IPS DF 6.9 (cell line): ENCODE results near the gene SEMA3E.

Experiments
- DNase-seq: peaks from one replicate; pipeline ENCODE4 v3.0.0-alpha.2; 2013; ENCODE audit warnings: low read depth, low spot score
- H3K27ac ChIP-seq: one replicate; pipeline ENCODE4 v1.5.1; 2013; ENCODE audit warnings: low read length, control low read depth
- H3K27me3 ChIP-seq: 2 replicates; pipeline ENCODE4 v1.6.1; 2013; ENCODE audit warnings: mild to moderate bottlenecking, low read length; ENCODE audit not compliant: control insufficient read depth, insufficient read depth
- H3K36me3 ChIP-seq: 2 replicates; pipeline ENCODE4 v1.6.1; 2013; ENCODE audit warnings: low read length; ENCODE audit not compliant: control insufficient read depth, insufficient read depth
- H3K4me1 ChIP-seq: 2 replicates; pipeline ENCODE4 v1.6.1; 2013; ENCODE audit warnings: low read length; ENCODE audit not compliant: control insufficient read depth, insufficient read depth
- H3K4me3 ChIP-seq: 2 replicates; pipeline ENCODE4 v1.5.1; 2013; ENCODE audit warnings: mild to moderate bottlenecking, low read length
- H3K9me3 ChIP-seq: 2 replicates; pipeline ENCODE4 v1.6.1; 2013; ENCODE audit warnings: low read length, inconsistent platforms; ENCODE audit not compliant: control insufficient read depth, insufficient read depth
- WGBS: extraction: QIAGEN DNeasy Blood & Tissue Kit; methylation state at CpG from one replicate; pipeline ENCODE4 v1.1.7; 2013; ENCODE audit warnings: mixed read lengths, missing lambda C conversion rate; ENCODE audit not compliant: insufficient read length, insufficient coverage; 5-methylcytosine and 5-hydroxymethylcytosine counted together

SEMA3E gene

GRCh38 chr7:83457022-83457892, 191.7 kb downstream of the SEMA3E start:
- 100% methylated on average over 1 of the region's 5 CpGs for WGBS
- Histone ChIP-seq H3K36me3 (peaks cover 3% of the 10 kb centered on the region; the same call in 1 of the 2 replicates), H3K9me3 (no peaks in the 10 kb centered on the region), H3K4me1 (peaks cover 2% of the 10 kb centered on the region; the same call in 1 of the 2 replicates), H3K27me3 (no peaks in the 10 kb centered on the region), H3K4me3 (no peak overlapping the region), H3K27ac (no peak overlapping the region)
- DNase-seq = no peak

- WGBS = 100% methylated on average over 1 of the region's 5 CpGs
- no peak overlapping the region for H3K27ac ChIP-seq
- DNase-seq = no peak
Observed at GRCh38 chr7:83456413-83456812, 192.5 kb downstream of the SEMA3E start.

DNA sequence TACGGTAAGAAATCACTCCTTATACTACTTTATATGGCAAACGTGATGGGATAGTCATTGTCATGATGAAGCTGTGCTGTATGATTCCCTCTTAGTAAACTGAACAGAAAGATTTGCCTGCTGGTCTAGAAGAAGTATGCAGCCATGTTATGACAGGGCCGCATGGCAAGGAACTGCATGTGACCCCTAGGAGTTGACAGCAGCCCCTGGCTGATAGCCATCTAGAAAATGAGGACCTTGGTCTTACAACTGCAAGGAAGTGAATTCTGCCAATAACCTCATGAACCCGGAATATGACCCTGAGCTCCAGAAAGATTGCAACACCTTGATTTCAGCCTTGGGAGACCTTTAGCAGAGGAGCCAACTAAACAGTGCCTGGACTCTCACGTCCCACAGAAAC, 193.3 kb downstream of the SEMA3E start:
- no peak overlapping the region for H3K27ac ChIP-seq
- H3K36me3 ChIP-seq = no peaks in the 10 kb centered on the region
- peaks cover 2% of the 10 kb centered on the region; the same call in 1 of the 2 replicates for H3K4me1 ChIP-seq
- H3K4me3 ChIP-seq = no peak overlapping the region
- DNase-seq = no peak
- no peaks in the 10 kb centered on the region for H3K27me3 ChIP-seq
- no peaks in the 10 kb centered on the region for H3K9me3 ChIP-seq
- no CpG with 5 or more reads among the region's 5 CpGs for WGBS

More at GRCh38 chr7:83456413-83456812, 192.5 kb downstream of the SEMA3E start:
- H3K9me3 ChIP-seq = no peaks in the 10 kb centered on the region
- no peaks in the 10 kb centered on the region; the same call in 1 of the 2 replicates for H3K36me3 ChIP-seq
- peaks cover 2% of the 10 kb centered on the region; the same call in 1 of the 2 replicates for H3K4me1 ChIP-seq
- no peak overlapping the region for H3K4me3 ChIP-seq
- no peaks in the 10 kb centered on the region for H3K27me3 ChIP-seq

DNA sequence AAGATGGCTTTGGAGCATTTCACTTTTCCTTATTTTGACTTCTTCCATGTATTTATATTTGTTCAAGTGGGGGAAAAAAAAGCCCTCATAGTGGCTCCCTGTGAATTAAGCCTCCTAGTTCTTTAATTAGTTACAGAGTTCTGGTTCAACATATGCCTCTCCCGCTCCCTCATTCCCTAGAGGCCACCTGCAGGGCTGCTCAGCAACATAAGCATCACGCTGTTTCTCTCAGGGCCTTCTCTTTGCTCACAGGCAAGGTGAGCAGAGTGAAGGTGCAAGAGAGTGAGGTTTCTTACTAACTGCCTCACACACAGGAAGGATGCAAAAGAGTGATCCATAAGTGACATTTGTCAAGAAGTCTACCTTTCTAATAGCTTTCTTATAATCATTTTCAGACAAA, 196.7 kb downstream of the SEMA3E start:
- H3K4me1 ChIP-seq = no peaks in the 10 kb centered on the region
- no peak for DNase-seq
- H3K4me3 ChIP-seq = no peak overlapping the region
- no peaks in the 10 kb centered on the region for H3K9me3 ChIP-seq
- no CpG with 5 or more reads among the region's 2 CpGs for WGBS
- H3K27ac ChIP-seq = no peak overlapping the region
- no peaks in the 10 kb centered on the region for H3K36me3 ChIP-seq
- H3K27me3 ChIP-seq = no peaks in the 10 kb centered on the region

DNA sequence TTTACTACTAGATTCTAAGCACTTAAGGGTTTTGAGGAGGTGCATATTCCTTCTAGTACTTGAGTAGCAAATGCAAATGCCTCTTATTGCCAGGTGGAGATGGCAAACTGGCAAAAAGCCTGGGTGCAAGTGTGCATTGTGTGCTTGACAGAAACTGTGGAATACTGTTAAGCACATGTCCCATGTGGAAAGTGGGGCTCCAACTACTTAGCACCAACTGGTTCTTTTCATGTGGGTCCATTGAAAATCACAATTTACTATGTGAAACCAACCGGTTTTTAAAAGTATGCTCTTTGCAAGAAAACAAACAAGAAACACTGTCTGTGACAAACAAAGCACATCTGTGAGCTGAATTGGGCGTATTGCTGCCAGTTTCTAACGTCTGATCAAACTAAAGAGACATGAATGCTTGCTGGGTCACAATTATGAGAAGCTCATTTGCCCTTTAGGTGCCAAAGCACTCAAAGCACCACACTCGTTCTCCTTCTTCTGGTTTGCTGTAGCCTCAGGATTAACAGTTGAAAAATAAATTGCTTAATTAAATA, 197.4 kb downstream of the SEMA3E start:
- Histone ChIP-seq H3K27ac (no peak overlapping the region), H3K4me1 (no peaks in the 10 kb centered on the region), H3K4me3 (no peak overlapping the region), H3K9me3 (no peaks in the 10 kb centered on the region), H3K27me3 (no peaks in the 10 kb centered on the region), H3K36me3 (no peaks in the 10 kb centered on the region)
- DNase-seq = no peak
- WGBS = no CpG with 5 or more reads among the region's 4 CpGs

DNA sequence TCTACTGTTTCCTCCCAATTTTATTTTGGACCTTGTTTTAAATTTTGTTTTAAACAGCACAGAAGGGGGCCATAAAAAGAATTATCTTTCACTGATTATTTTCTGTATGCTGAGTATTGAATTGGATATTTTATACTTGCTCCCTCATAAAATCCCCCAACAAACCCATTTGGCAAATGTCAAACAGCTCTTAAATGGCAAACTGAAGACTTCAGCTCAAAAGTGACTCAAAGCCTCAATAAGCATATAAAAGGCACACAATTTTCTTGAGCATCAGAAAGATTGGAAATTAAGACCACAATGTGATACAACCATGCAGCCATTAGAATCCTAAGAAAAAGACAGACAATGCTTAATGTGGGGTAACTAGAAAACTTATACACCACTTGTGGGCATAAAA, 199.2 kb downstream of the SEMA3E start:
- no peaks in the 10 kb centered on the region for H3K36me3 ChIP-seq
- H3K9me3 ChIP-seq = no peaks in the 10 kb centered on the region
- no peak overlapping the region for H3K27ac ChIP-seq
- H3K4me3 ChIP-seq = no peak overlapping the region
- no peaks in the 10 kb centered on the region; the same call in 1 of the 2 replicates for H3K4me1 ChIP-seq
- no peaks in the 10 kb centered on the region for H3K27me3 ChIP-seq
- no peak for DNase-seq

DNA sequence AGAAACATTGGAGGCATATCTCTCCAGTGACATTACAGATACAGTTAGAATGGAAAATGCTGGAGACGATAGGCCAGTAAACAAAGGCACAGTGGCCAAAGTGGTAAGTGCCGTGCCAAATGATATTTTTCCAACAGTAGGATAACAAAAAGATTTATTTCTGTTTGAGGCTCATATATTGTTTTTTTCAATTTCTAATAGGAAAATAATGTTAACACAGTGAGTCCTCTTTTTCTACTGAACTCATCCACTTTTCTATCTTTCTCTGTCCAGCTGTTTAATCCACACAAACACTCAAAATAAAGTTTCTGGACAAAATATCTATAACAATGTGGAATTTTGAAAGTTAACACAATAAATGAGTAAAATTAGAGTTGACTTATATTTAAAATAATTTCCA, 201.3 kb downstream of the SEMA3E start:
- no peaks in the 10 kb centered on the region; the same call in 1 of the 2 replicates for H3K4me1 ChIP-seq
- H3K27ac ChIP-seq = no peak overlapping the region
- no peak overlapping the region for H3K4me3 ChIP-seq
- no peak for DNase-seq
- no peaks in the 10 kb centered on the region for H3K9me3 ChIP-seq
- no peaks in the 10 kb centered on the region for H3K36me3 ChIP-seq
- WGBS = no CpG with 5 or more reads among the region's 2 CpGs
- no peaks in the 10 kb centered on the region for H3K27me3 ChIP-seq

GRCh38 chr7:83446102-83446669, 202.8 kb downstream of the SEMA3E start:
- no CpG with 5 or more reads among the region's 4 CpGs for WGBS
- no peak overlapping the region for H3K4me3 ChIP-seq
- no peak for DNase-seq
- H3K9me3 ChIP-seq = no peaks in the 10 kb centered on the region
- peaks cover 2% of the 10 kb centered on the region; the same call in 1 of the 2 replicates for H3K4me1 ChIP-seq
- no peaks in the 10 kb centered on the region for H3K27me3 ChIP-seq
- no peaks in the 10 kb centered on the region for H3K36me3 ChIP-seq
- no peak overlapping the region for H3K27ac ChIP-seq

DNA sequence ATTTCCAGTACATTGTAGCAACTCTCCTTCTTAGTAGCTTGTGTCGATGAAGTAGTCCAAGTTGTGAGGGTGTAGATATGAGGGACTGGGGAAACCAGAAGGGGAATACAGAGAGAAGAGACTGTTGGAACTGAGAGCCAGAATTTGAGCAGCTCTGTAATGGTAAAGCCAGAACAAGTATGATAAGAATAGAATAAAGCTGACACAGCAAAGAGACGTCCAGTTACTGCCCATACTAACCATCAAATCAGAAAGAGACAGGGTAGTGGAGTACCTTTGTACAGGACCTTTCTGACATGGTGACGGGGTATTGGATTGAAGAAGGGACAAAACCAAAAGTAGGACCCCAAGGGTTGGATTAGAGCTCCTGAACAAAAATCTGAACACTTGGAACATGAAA, 206.0 kb downstream of the SEMA3E start:
- no peak overlapping the region for H3K4me3 ChIP-seq
- no peaks in the 10 kb centered on the region for H3K9me3 ChIP-seq
- DNase-seq = no peak
- H3K4me1 ChIP-seq = peaks cover 3% of the 10 kb centered on the region; the same call in 1 of the 2 replicates
- no CpG with 5 or more reads among the region's 3 CpGs for WGBS
- H3K27ac ChIP-seq = no peak overlapping the region
- no peaks in the 10 kb centered on the region for H3K27me3 ChIP-seq
- H3K36me3 ChIP-seq = no peaks in the 10 kb centered on the region

DNA sequence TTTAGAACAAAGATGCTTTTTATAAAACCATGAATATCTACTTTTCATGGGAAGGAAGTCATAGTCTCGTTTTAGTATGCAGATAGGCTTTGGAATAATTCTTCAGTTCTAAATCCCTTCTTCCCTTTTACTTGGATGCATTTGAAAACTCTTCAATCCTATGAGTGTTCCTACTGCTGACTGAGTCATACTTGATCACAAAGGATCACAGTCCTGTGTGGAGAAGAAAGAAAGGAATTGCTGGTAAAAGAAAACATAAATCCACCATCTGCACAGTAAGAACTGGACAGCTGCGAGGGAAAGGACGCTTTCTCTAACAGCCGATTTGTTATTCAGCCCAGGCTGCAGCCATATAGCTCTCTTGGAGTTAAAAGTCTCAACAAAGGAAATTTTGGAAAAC, 209.9 kb downstream of the SEMA3E start:
- H3K27ac ChIP-seq = no peak overlapping the region
- H3K36me3 ChIP-seq = no peaks in the 10 kb centered on the region
- H3K4me3 ChIP-seq = no peak overlapping the region
- H3K4me1 ChIP-seq = peaks cover 3% of the 10 kb centered on the region; the same call in 1 of the 2 replicates
- H3K9me3 ChIP-seq = no peaks in the 10 kb centered on the region
- no peak for DNase-seq
- no peaks in the 10 kb centered on the region for H3K27me3 ChIP-seq
- WGBS = no CpG with 5 or more reads among the region's 4 CpGs
